WTC11 (cell line): ENCODE measurements around the gene CD200R1.

Experiments used
- ETV6 ChIP-seq: sonication (generic); formaldehyde crosslinking; IDR thresholded peaks from 2 replicates; pipeline ENCODE4 v1.8.1; 2022; ENCODE audit warnings: mild to moderate bottlenecking, missing genetic modification reagents
- JUN ChIP-seq: sonication (generic); formaldehyde crosslinking; IDR thresholded peaks from 2 replicates; pipeline ENCODE4 v1.8.0; 2023; ENCODE audit warnings: mild to moderate bottlenecking, missing genetic modification reagents
- ZNF121 ChIP-seq: sonication (generic); formaldehyde crosslinking; IDR thresholded peaks from 2 replicates; pipeline ENCODE4 v1.8.0; 2023; ENCODE audit warnings: missing genetic modification reagents

- TF ChIP-seq ETV6 = no peak
- no peak for TF ChIP-seq JUN (CRISPR knock-in tag)
- no peak for TF ChIP-seq ZNF121 (CRISPR knock-in tag)
These were observed 15.9 kb downstream of the CD200R1 start for GRCh38 chr3:112958811-112959560.
